GM18502 (cell line): Measurements from ENCODE around the gene FOLR1.
"Not testable (repeated sequence)": the region's sequence is repeated elsewhere in the genome, so short reads cannot be mapped to it uniquely, and the experiment has no call there.

Experiments
- ATAC-seq: cut with Tn5 transposase; IDR thresholded peaks from one replicate; pipeline ENCODE4 v1.9.1; 2021; ENCODE audit warnings: mild to moderate bottlenecking; ENCODE audit not compliant: unreplicated experiment, poor library complexity

Gene FOLR1

GRCh38 chr11:72191961-72192381, at the start of gene FOLR1:
Gene FOLR1, plus strand, starts transcription at chr11:72192140. Its CDS starts 34 bp downstream, at chr11:72192174.
- ATAC-seq, result no peak

- ATAC-seq, result not testable (repeated sequence)
These were observed 49.4 kb upstream of the FOLR1 start for GRCh38 chr11:72142543-72142942.

GRCh38 chr11:72144807-72145565, 47.0 kb upstream of the FOLR1 start:
- no peak for ATAC-seq

- ATAC-seq, result no peak
These were observed 45.3 kb upstream of the FOLR1 start for GRCh38 chr11:72146625-72147024.

- ATAC-seq, result no peak
These were observed 41.1 kb upstream of the FOLR1 start for GRCh38 chr11:72150882-72151281.

GRCh38 chr11:72153874-72154273, 38.1 kb upstream of the FOLR1 start:
- not testable (repeated sequence) for ATAC-seq

- ATAC-seq, result no peak
These were observed 37.1 kb upstream of the FOLR1 start for GRCh38 chr11:72154816-72155215.

- ATAC-seq, result no peak
These were observed 36.2 kb upstream of the FOLR1 start for GRCh38 chr11:72155751-72156150.

GRCh38 chr11:72157131-72157530, 34.8 kb upstream of the FOLR1 start:
- no peak for ATAC-seq

GRCh38 chr11:72160319-72160718, 31.6 kb upstream of the FOLR1 start:
- no peak for ATAC-seq

- ATAC-seq, result no peak
These were observed 28.9 kb upstream of the FOLR1 start for GRCh38 chr11:72162891-72163492.

GRCh38 chr11:72164187-72164586, 27.8 kb upstream of the FOLR1 start:
- not testable (repeated sequence) for ATAC-seq

- not testable (repeated sequence) for ATAC-seq
These were observed 22.8 kb upstream of the FOLR1 start for GRCh38 chr11:72169046-72169555.

GRCh38 chr11:72169754-72170153, 22.2 kb upstream of the FOLR1 start:
- ATAC-seq, result not testable (repeated sequence)

GRCh38 chr11:72172043-72172442, 19.9 kb upstream of the FOLR1 start:
- ATAC-seq, result not testable (repeated sequence)

- ATAC-seq, result no peak
These were observed 18.6 kb upstream of the FOLR1 start for GRCh38 chr11:72173291-72173690.

GRCh38 chr11:72174302-72175070, 17.5 kb upstream of the FOLR1 start:
- ATAC-seq, result no peak

GRCh38 chr11:72177656-72178055, 14.3 kb upstream of the FOLR1 start:
- ATAC-seq, result no peak

- no peak for ATAC-seq
These were observed 12.7 kb upstream of the FOLR1 start for GRCh38 chr11:72179049-72179803.

- no peak for ATAC-seq
These were observed 12.0 kb upstream of the FOLR1 start for GRCh38 chr11:72179804-72180396.
